GM18951 (cell line): ENCODE results near the gene ACSM6.

ENCODE experiments used
- POLR2A ChIP-seq: IDR thresholded peaks from 4 replicates; pipeline ENCODE4 v1.6.1; 2011; ENCODE audit warnings: mild to moderate bottlenecking; ENCODE audit not compliant: insufficient read length, insufficient read depth; ENCODE audit errors: extremely low read depth
- in situ Hi-C: fragments of 300-500 bp; cut with MboI; formaldehyde crosslinking; loops from one replicate; pipeline ENCODE4 v1.12.0; 2022; ENCODE audit warnings: low sequenced_read_pairs, mixed read lengths, inconsistent platforms; ENCODE audit not compliant: unreplicated experiment

Gene ACSM6

GRCh38 chr10:95276367-95277200, 82.5 kb downstream of the ACSM6 start:
- TF ChIP-seq POLR2A, result no peak
- in situ Hi-C loops, result no loop called here

GRCh38 chr10:95277201-95277570, 83.1 kb downstream of the ACSM6 start:
- in situ Hi-C loops, result no loop called here
- no peak for TF ChIP-seq POLR2A

- TF ChIP-seq POLR2A, result no peak
- in situ Hi-C loops, result no loop called here
These were observed 83.6 kb downstream of the ACSM6 start for GRCh38 chr10:95277614-95278013.
